PC-9 (cell line): ENCODE measurements around the gene FOXR2. TPM values are rescaled to one million over a fixed set of nuclear protein-coding genes. Genes with fewer than 3 reads are reported as not detected.

ENCODE experiments used
- BruUV-seq: library from RNA; stranded (reverse); fragments of 400-500 nt; replicated peaks from 2 replicates; lab custom pipeline; 2021; lab: Mats Ljungman, UMichigan
- CTCF ChIA-PET: fragments of 300-600 bp; sonication (Branson Sonifier 250); formaldehyde crosslinking; loops from one replicate; lab custom pipeline; 2022; ENCODE audit warnings: antibody characterized with exemption; lab: Charles Lee
- POLR2A ChIA-PET: fragments of 300-600 bp; sonication (Branson Sonifier 250); formaldehyde crosslinking; loops from one replicate; lab custom pipeline; 2022; ENCODE audit warnings: antibody characterized with exemption; ENCODE audit not compliant: unreplicated experiment; lab: Charles Lee
- DNase-seq, 2 experiments: peaks; one replicate each; pipeline versions ENCODE4 v3.0.0 to v3.0.0-alpha.2; 2015 to 2022; ENCODE audit warnings: mixed read lengths in 1 of 2
- H2AFZ ChIP-seq: fragments of 200-600 bp; sonication (generic); 2 replicates; pipeline ENCODE4 v1.8.1; 2017; ENCODE audit warnings: antibody characterized with exemption
- H3F3A ChIP-seq: fragments of 200-600 bp; sonication (generic); 2 replicates; pipeline ENCODE4 v1.8.1; 2017; ENCODE audit warnings: antibody characterized with exemption, mild to moderate bottlenecking, low read depth; ENCODE audit not compliant: insufficient read depth
- H3K27ac ChIP-seq: fragments of 200-600 bp; sonication (generic); 2 replicates; pipeline ENCODE4 v1.6.1; 2016; ENCODE audit warnings: mixed run types
- H3K27me3 ChIP-seq: fragments of 200-600 bp; sonication (generic); 2 replicates; pipeline ENCODE4 v1.6.1; 2016; ENCODE audit warnings: low read depth, mixed run types; ENCODE audit not compliant: insufficient read depth
- H3K36me3 ChIP-seq: fragments of 200-600 bp; sonication (generic); 2 replicates; pipeline ENCODE4 v1.6.1; 2016; ENCODE audit warnings: low read depth, mixed run types
- H3K4me1 ChIP-seq: fragments of 200-600 bp; sonication (generic); replicated peaks from 2 replicates; pipeline ENCODE4 v1.6.1; 2016; ENCODE audit warnings: mixed run types; ENCODE audit not compliant: insufficient read depth
- H3K4me2 ChIP-seq: fragments of 200-600 bp; sonication (generic); 2 replicates; pipeline ENCODE4 v1.6.1; 2017; ENCODE audit warnings: mixed run types
- H3K4me3 ChIP-seq: fragments of 200-600 bp; sonication (generic); 2 replicates; pipeline ENCODE4 v1.6.1; 2016; ENCODE audit warnings: mixed run types
- H3K79me2 ChIP-seq: fragments of 200-600 bp; sonication (generic); 2 replicates; pipeline ENCODE4 v1.6.1; 2017; ENCODE audit warnings: low read depth, mixed run types
- H3K9me2 ChIP-seq: fragments of 200-600 bp; sonication (generic); 2 replicates; pipeline ENCODE4 v1.8.1; 2017; ENCODE audit warnings: mild to moderate bottlenecking; ENCODE audit not compliant: insufficient read depth
- H3K9me3 ChIP-seq: fragments of 200-600 bp; sonication (generic); 2 replicates; pipeline ENCODE4 v1.8.1; 2016; ENCODE audit warnings: low read depth; ENCODE audit not compliant: insufficient read depth
- H4K20me1 ChIP-seq: fragments of 200-600 bp; sonication (generic); 2 replicates; pipeline ENCODE4 v1.8.1; 2017; ENCODE audit not compliant: insufficient read depth
- EZH2 ChIP-seq: fragments of 200-600 bp; sonication (generic); IDR thresholded peaks from 2 replicates; pipeline ENCODE4 v1.8.0; 2017; ENCODE audit warnings: antibody characterized with exemption, low read depth
- intact Hi-C: fragments of 100-400 bp; cut with micrococcal nuclease; formaldehyde crosslinking; loops from one replicate; pipeline ENCODE4 v1.10.0; 2022; ENCODE audit not compliant: unreplicated experiment
- total RNA-seq: library from RNA; stranded (reverse); gene quantifications from 2 replicates; pipeline ENCODE4 v1.2.3, GENCODE V29; 2021
- TF ChIP-seq, protein P1 (sequence below): fragments of 200-600 bp; sonication (generic); conservative IDR thresholded peaks from 2 replicates; pipeline ENCODE4 v1.6.1; 2017; ENCODE audit warnings: mixed run types, antibody characterized with exemption, mild to moderate bottlenecking, moderate library complexity

The FOXR2 gene
- total RNA-seq, 1 experiment from 2014 or later: not detected

DNA sequence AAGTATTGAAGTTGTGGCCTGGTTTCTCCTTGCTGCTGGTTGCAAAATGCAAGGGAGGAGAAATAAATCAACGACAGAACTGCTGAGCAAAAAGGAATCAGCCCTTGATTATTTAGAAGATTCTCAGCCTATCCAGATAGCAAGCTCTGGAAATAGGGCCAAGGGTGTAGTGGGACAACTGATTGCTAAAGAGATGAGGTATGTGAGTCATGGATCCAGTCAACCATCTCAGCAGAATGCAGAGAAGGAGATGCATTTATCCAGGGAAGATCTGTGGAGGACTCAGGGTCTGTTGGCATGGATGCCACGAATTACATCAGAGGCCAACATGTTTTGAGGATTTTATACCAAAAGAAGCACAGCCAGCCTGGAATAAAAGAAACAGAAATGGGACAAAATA lies 36.7 kb downstream of the FOXR2 start:
- H3K79me2 ChIP-seq: no peaks in the 10 kb centered on the region
- 0 out of 2 replicates have a peak, but pooled peaks cover 2% of the 10 kb centered on the region for H3K27me3 ChIP-seq
- no peaks in the 10 kb centered on the region for H3K9me3 ChIP-seq
- no peak overlapping the region for H2AFZ ChIP-seq
- DNase-seq: no peak
- no peaks in the 10 kb centered on the region for H4K20me1 ChIP-seq
- POLR2A ChIA-PET: no interaction called here
- CTCF ChIA-PET: no interaction called here
- H3K4me1 ChIP-seq: no peaks in the 10 kb centered on the region
- no peak for TF ChIP-seq EZH2
- TF ChIP-seq, protein P1, sequence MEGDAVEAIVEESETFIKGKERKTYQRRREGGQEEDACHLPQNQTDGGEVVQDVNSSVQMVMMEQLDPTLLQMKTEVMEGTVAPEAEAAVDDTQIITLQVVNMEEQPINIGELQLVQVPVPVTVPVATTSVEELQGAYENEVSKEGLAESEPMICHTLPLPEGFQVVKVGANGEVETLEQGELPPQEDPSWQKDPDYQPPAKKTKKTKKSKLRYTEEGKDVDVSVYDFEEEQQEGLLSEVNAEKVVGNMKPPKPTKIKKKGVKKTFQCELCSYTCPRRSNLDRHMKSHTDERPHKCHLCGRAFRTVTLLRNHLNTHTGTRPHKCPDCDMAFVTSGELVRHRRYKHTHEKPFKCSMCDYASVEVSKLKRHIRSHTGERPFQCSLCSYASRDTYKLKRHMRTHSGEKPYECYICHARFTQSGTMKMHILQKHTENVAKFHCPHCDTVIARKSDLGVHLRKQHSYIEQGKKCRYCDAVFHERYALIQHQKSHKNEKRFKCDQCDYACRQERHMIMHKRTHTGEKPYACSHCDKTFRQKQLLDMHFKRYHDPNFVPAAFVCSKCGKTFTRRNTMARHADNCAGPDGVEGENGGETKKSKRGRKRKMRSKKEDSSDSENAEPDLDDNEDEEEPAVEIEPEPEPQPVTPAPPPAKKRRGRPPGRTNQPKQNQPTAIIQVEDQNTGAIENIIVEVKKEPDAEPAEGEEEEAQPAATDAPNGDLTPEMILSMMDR: no peak
- H3K36me3 ChIP-seq: no peaks in the 10 kb centered on the region
- H3K9me2 ChIP-seq: no peaks in the 10 kb centered on the region
- BruUV-seq: no TSS peak
- intact Hi-C loops: no loop called here
- no peak overlapping the region for H3K4me3 ChIP-seq
- no peak overlapping the region for H3K4me2 ChIP-seq
- no peaks in the 10 kb centered on the region for H3F3A ChIP-seq
- no peak overlapping the region for H3K27ac ChIP-seq

- no peak overlapping the region for H3K4me3 ChIP-seq
- intact Hi-C loops: no loop called here
- BruUV-seq: no TSS peak
- H4K20me1 ChIP-seq: no peaks in the 10 kb centered on the region
- no peaks in the 10 kb centered on the region for H3K36me3 ChIP-seq
- TF ChIP-seq EZH2: no peak
- TF ChIP-seq, protein P1: no peak
- POLR2A ChIA-PET: no interaction called here
- no peaks in the 10 kb centered on the region for H3K9me3 ChIP-seq
- H3K9me2 ChIP-seq: no peaks in the 10 kb centered on the region
- no peaks in the 10 kb centered on the region for H3K27me3 ChIP-seq
- no peaks in the 10 kb centered on the region for H3F3A ChIP-seq
- H3K27ac ChIP-seq: no peak overlapping the region
- no peak overlapping the region for H3K4me2 ChIP-seq
- H3K79me2 ChIP-seq: no peaks in the 10 kb centered on the region
- no peak overlapping the region for H2AFZ ChIP-seq
- no peak for DNase-seq
- CTCF ChIA-PET: no interaction called here
- H3K4me1 ChIP-seq: no peaks in the 10 kb centered on the region
Observed at GRCh38 chrX:55663584-55663983, 40.4 kb downstream of the FOXR2 start.

DNA sequence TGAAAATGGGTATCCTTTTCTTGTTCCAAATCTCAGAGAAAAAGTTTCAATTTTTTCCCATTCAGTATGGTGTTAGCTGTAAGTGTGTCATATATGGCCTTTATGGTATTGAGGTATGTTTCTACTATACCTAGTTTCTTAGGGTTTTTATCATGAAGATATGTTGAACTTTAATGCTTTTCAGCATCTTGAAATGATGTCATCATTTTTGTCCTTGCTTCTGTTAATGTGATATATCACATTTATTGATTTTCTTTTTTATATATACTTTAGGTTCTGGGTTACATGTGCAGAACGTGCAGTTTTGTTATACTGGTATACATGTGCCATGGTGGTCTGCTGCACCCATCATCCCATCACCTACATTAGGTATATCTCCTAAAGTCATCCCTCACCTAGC lies 44.9 kb downstream of the FOXR2 start:
- CTCF ChIA-PET: no interaction called here
- no peaks in the 10 kb centered on the region for H3K27me3 ChIP-seq
- no peak overlapping the region for H3K4me2 ChIP-seq
- H4K20me1 ChIP-seq: no peaks in the 10 kb centered on the region
- H3K9me3 ChIP-seq: no peaks in the 10 kb centered on the region
- H3K79me2 ChIP-seq: no peaks in the 10 kb centered on the region
- H3K9me2 ChIP-seq: no peaks in the 10 kb centered on the region
- H3K36me3 ChIP-seq: no peaks in the 10 kb centered on the region
- no TSS peak for BruUV-seq
- intact Hi-C loops: no loop called here
- TF ChIP-seq, protein P1: no peak
- no peak for TF ChIP-seq EZH2
- no peaks in the 10 kb centered on the region for H3F3A ChIP-seq
- no peak for DNase-seq
- POLR2A ChIA-PET: no interaction called here
- H3K4me1 ChIP-seq: no peaks in the 10 kb centered on the region
- H2AFZ ChIP-seq: no peak overlapping the region
- H3K27ac ChIP-seq: no peak overlapping the region
- H3K4me3 ChIP-seq: no peak overlapping the region

Other genes with a start within 250 kb of the FOXR2 start
- gene MAGEH1, start 171.3 kb upstream of the FOXR2 start, total RNA-seq: not detected in 2 replicates
- not detected in 2 replicates for gene USP51, start 133.6 kb upstream of the FOXR2 start, total RNA-seq
- 18.6 and 23.3 TPM in 2 replicates for gene RRAGB, start 94.3 kb downstream of the FOXR2 start, total RNA-seq